HepG2 (cell line): ENCODE measurements around the gene ACAP2. TPM values are rescaled to one million over a fixed set of nuclear protein-coding genes. Genes with fewer than 3 reads are reported as not detected.

ENCODE experiments used
- ATAC-seq: fragments of 200-7000 bp; cut with Tn5 transposase; 3 replicates; pipeline ENCODE4 v1.9.1; 2020; ENCODE audit warnings: mild to moderate bottlenecking, moderate library complexity
- BruUV-seq: library from RNA; stranded (reverse); fragments of 400-500 nt; replicated peaks from 2 replicates; lab custom pipeline; 2021; lab: Mats Ljungman, UMichigan
- CTCF ChIA-PET: fragments of 300-600 bp; formaldehyde crosslinking; extraction: SDS; loops from one replicate; lab custom pipeline; 2021; ENCODE audit warnings: low total read pairs, inconsistent platforms, low intra/inter-chr PET ratio; lab: Yijun Ruan, JAX
- POLR2A ChIA-PET: fragments of 350-600 bp; sonication (Branson Sonifier 250); formaldehyde crosslinking; loops from one replicate; lab custom pipeline; 2020; ENCODE audit warnings: antibody characterized with exemption, inconsistent platforms; lab: Yijun Ruan, JAX
- DNase-seq: peaks from one replicate; pipeline ENCODE4 v3.0.0-alpha.2; 2015; ENCODE audit warnings: low spot score
- FAIRE-seq: peaks from 3 replicates; lab custom pipeline; 2011; peaks lifted over from hg19 to GRCh38; lab: Jason Lieb, UNC
- H2AFZ ChIP-seq: one replicate; pipeline ENCODE4 v1.6.1; 2011; ENCODE audit warnings: low read length, inconsistent platforms
- H3K27ac ChIP-seq: fragments of 300-600 bp; 3 replicates; pipeline ENCODE4 v1.8.0; 2011; ENCODE audit warnings: mixed run types, mild to moderate bottlenecking, mixed read lengths, low read length, inconsistent platforms; ENCODE audit not compliant: insufficient read depth; ENCODE audit errors: extremely low read length
- H3K27me3 ChIP-seq, 2 experiments: fragments of 200-600 bp in 1 of 2; 2 replicates in 1 of 2; 3 replicates in 1 of 2; pipeline versions ENCODE4 v1.6.0 to v1.8.0; 2011; ENCODE audit warnings: low read length in 2 of 2, mild to moderate bottlenecking in 2 of 2, moderate library complexity in 2 of 2, inconsistent platforms in 1 of 2; ENCODE audit not compliant: insufficient read depth in 2 of 2, control insufficient read depth in 1 of 2
- H3K36me3 ChIP-seq, 2 experiments: fragments of 200-600 bp in 1 of 2; replicated peaks in 1 of 2; 2 replicates in 1 of 2; 3 replicates in 1 of 2; pipeline versions ENCODE4 v1.5.1 to v1.8.0; 2011; ENCODE audit warnings: low read length in 2 of 2, inconsistent platforms in 1 of 2; ENCODE audit not compliant: insufficient read depth in 2 of 2, control insufficient read depth in 1 of 2
- H3K4me1 ChIP-seq: 2 replicates; pipeline ENCODE4 v1.5.1; 2012; ENCODE audit warnings: low read length, inconsistent platforms; ENCODE audit not compliant: insufficient read depth
- H3K4me2 ChIP-seq: 2 replicates; pipeline ENCODE4 v1.6.0; 2011; ENCODE audit warnings: low read depth, low read length, inconsistent platforms
- H3K4me3 ChIP-seq, 3 experiments: fragments of 200-600 bp in 1 of 3; sonication (generic), shearing (Covaris generic) in 1 of 3; replicated peaks in 1 of 3; 2 replicates each; pipeline ENCODE4 v1.5.1; 2011 to 2016; ENCODE audit warnings: low read length in 3 of 3, inconsistent platforms in 2 of 3, low read depth in 2 of 3, mild to moderate bottlenecking in 2 of 3, control low read depth in 1 of 3, mixed read lengths in 1 of 3; ENCODE audit not compliant: insufficient read depth in 1 of 3
- H3K79me2 ChIP-seq: one replicate; pipeline ENCODE4 v1.6.1; 2011; ENCODE audit warnings: low read length, inconsistent platforms; ENCODE audit not compliant: insufficient read depth
- H3K9ac ChIP-seq: 2 replicates; pipeline ENCODE4 v1.6.0; 2011; ENCODE audit warnings: mild to moderate bottlenecking, low read depth, low read length, inconsistent platforms; ENCODE audit not compliant: insufficient read depth
- H3K9me3 ChIP-seq: 2 replicates; pipeline ENCODE4 v1.5.1; 2012; ENCODE audit warnings: mild to moderate bottlenecking, low read length
- H4K20me1 ChIP-seq: 2 replicates; pipeline ENCODE4 v1.6.0; 2011; ENCODE audit warnings: inconsistent platforms, mild to moderate bottlenecking, low read length, moderate library complexity; ENCODE audit not compliant: insufficient read depth
- CC2D1A ChIP-seq: sonication (generic); formaldehyde crosslinking; IDR thresholded peaks from 2 replicates; pipeline ENCODE4 v1.8.1; 2023; ENCODE audit warnings: mild to moderate bottlenecking, missing genetic modification reagents
- CENPBD1 ChIP-seq: sonication (generic); formaldehyde crosslinking; IDR thresholded peaks from 2 replicates; pipeline ENCODE4 v1.8.0; 2022; ENCODE audit warnings: missing genetic modification reagents, low read depth, mild to moderate bottlenecking, borderline replicate concordance
- DNMT1 ChIP-seq: sonication (generic); formaldehyde crosslinking; IDR thresholded peaks from 2 replicates; pipeline ENCODE4 v1.5.1; 2020; ENCODE audit warnings: mild to moderate bottlenecking, missing genetic modification reagents
- FOXP4 ChIP-seq: sonication (generic); formaldehyde crosslinking; IDR thresholded peaks from 2 replicates; pipeline ENCODE4 v1.4.0; 2020; ENCODE audit warnings: missing genetic modification reagents
- GATAD1 ChIP-seq: IDR thresholded peaks from 2 replicates; pipeline ENCODE4 v1.6.1; 2016; ENCODE audit warnings: missing genetic modification reagents, missing compliant biosample characterization
- HOXD1 ChIP-seq: sonication (generic); formaldehyde crosslinking; IDR thresholded peaks from 2 replicates; pipeline ENCODE4 v1.5.0; 2020; ENCODE audit warnings: missing genetic modification reagents
- NKX3-1 ChIP-seq: sonication (generic); formaldehyde crosslinking; IDR thresholded peaks from 2 replicates; pipeline ENCODE4 v1.5.0; 2020; ENCODE audit warnings: missing genetic modification reagents
- NONO ChIP-seq, 2 experiments: fragments of 450-650 bp in 1 of 2; sonication (generic) in 1 of 2; formaldehyde crosslinking in 1 of 2; IDR thresholded peaks in 1 of 2; conservative IDR thresholded peaks in 1 of 2; 2 replicates each; pipeline versions ENCODE4 v1.6.1 to v1.8.0; 2017 to 2022; ENCODE audit warnings: mild to moderate bottlenecking in 1 of 2, missing genetic modification reagents in 1 of 2, moderate library complexity in 1 of 2
- PATZ1 ChIP-seq: sonication (generic); formaldehyde crosslinking; IDR thresholded peaks from 2 replicates; pipeline ENCODE4 v1.4.0; 2020; ENCODE audit warnings: missing genetic modification reagents
- ZBTB20 ChIP-seq: sonication (generic); formaldehyde crosslinking; IDR thresholded peaks from 2 replicates; pipeline ENCODE4 v1.8.1; 2023; ENCODE audit warnings: missing genetic modification reagents, low read depth, mild to moderate bottlenecking, borderline replicate concordance
- ZNF546 ChIP-seq: sonication (generic); formaldehyde crosslinking; conservative IDR thresholded peaks from 2 replicates; pipeline ENCODE4 v1.8.1; 2023; ENCODE audit warnings: mild to moderate bottlenecking, missing genetic modification reagents
- ZNF558 ChIP-seq: sonication (generic); formaldehyde crosslinking; IDR thresholded peaks from 2 replicates; pipeline ENCODE4 v1.9.0; 2022; ENCODE audit warnings: mild to moderate bottlenecking, missing genetic modification reagents, borderline replicate concordance
- ZNF737 ChIP-seq: sonication (generic); formaldehyde crosslinking; IDR thresholded peaks from 2 replicates; pipeline ENCODE4 v1.5.0; 2020; ENCODE audit warnings: missing genetic modification reagents, mild to moderate bottlenecking, borderline replicate concordance
- ZSCAN21 ChIP-seq: sonication (generic); formaldehyde crosslinking; IDR thresholded peaks from 2 replicates; pipeline ENCODE4 v1.8.0; 2022; ENCODE audit warnings: mild to moderate bottlenecking, missing genetic modification reagents, moderate library complexity, borderline replicate concordance
- WGBS: methylation state at CpG from one replicate; pipeline ENCODE4 v1.1.6; 2017; ENCODE audit warnings: low lambda C conversion rate; 5-methylcytosine and 5-hydroxymethylcytosine counted together
- in situ Hi-C: cut with HindIII; loops from 2 replicates; pipeline ENCODE4 v1.10.0; 2017; ENCODE audit warnings: low pct_unique_long_range_greater_than_20kb; ENCODE audit not compliant: extremely low pct_ligation_motif_present
- intact Hi-C: fragments of 100-400 bp; cut with micrococcal nuclease; formaldehyde crosslinking; loops from one replicate; pipeline ENCODE4 v1.10.0; 2022; ENCODE audit not compliant: unreplicated experiment
- polyA plus RNA-seq, 8 experiments: library from polyadenylated mRNA; depleted of rRNA in 3 of 8; stranded (reverse) in 7 of 8; unstranded in 1 of 8; fragments of >200 nt; fragmentation: Illumina TruSeq in 4 of 8; extraction: Trizol in 4 of 8; gene quantifications; 2 replicates each; pipeline versions ENCODE4 v1.2.1 to v1.2.3, GENCODE V29; 2011 to 2016; ENCODE audit warnings: low read depth in 4 of 8, missing spikeins in 1 of 8, mixed read lengths in 1 of 8; ENCODE audit not compliant: insufficient read depth in 1 of 8
- total RNA-seq, 5 experiments: library from RNA; depleted of rRNA; stranded (reverse); fragments of >200 nt; fragmentation: Illumina TruSeq; extraction: Trizol; gene quantifications; 2 replicates each; pipeline ENCODE4 v1.2.3, GENCODE V29; 2016; ENCODE audit warnings: low read depth in 1 of 5
- TF ChIP-seq, protein P1 (sequence below): sonication (generic); formaldehyde crosslinking; IDR thresholded peaks from 2 replicates; pipeline ENCODE4 v1.8.1; 2023; ENCODE audit warnings: mild to moderate bottlenecking, missing genetic modification reagents, borderline replicate concordance

Gene ACAP2
- total and polyA plus RNA-seq, 2 of the 13 experiments (the other 11 are each of a cell fraction or from before 2014, with no cell fraction given), result 7.3 to 23.9 TPM

GRCh38 chr3:195421400-195421799, 21.4 kb downstream of the ACAP2 start:
- H3K36me3 ChIP-seq, result no peaks in the 10 kb centered on the region
- FAIRE-seq (no peak), ATAC-seq (no peak), DNase-seq (no peak)
- H4K20me1 ChIP-seq, result no peaks in the 10 kb centered on the region
- no peak for TF ChIP-seq ZNF558 (CRISPR knock-in tag)
- no peak for TF ChIP-seq NONO (IDR thresholded peaks at IDR 0.05)
- no peak for TF ChIP-seq NONO (CRISPR knock-in tag; conservative IDR thresholded peaks at IDR 0.05)
- TF ChIP-seq FOXP4 (CRISPR knock-in tag), result no peak
- no peak for TF ChIP-seq NKX3-1 (CRISPR knock-in tag)
- WGBS, result 97% methylated on average over 4 of the region's 4 CpGs
- H3K79me2 ChIP-seq, result peaks cover 28% of the 10 kb centered on the region
- CTCF ChIA-PET, result no interaction called here
- H3K27ac ChIP-seq, result no peak overlapping the region
- no peak overlapping the region for H2AFZ ChIP-seq
- no peaks in the 10 kb centered on the region for H3K4me1 ChIP-seq
- H3K4me2 ChIP-seq, result no peak overlapping the region
- in situ Hi-C loops, result no loop called here
- BruUV-seq, result no TSS peak
- intact Hi-C loops, result no loop called here
- H3K27me3 ChIP-seq, result no peaks in the 10 kb centered on the region; a peak in 1 of 5 replicates
- H3K9me3 ChIP-seq, result no peaks in the 10 kb centered on the region
- H3K4me3 ChIP-seq, result no peak overlapping the region
- H3K9ac ChIP-seq, result no peak overlapping the region
- POLR2A ChIA-PET, result no interaction called here

- Histone ChIP-seq H3K36me3 (no peaks in the 10 kb centered on the region), H3K79me2 (peaks cover 3% of the 10 kb centered on the region), H3K27ac (no peak overlapping the region), H3K9me3 (no peaks in the 10 kb centered on the region), H3K4me3 (no peak overlapping the region), H2AFZ (no peak overlapping the region), H3K9ac (no peak overlapping the region), H3K27me3 (no peaks in the 10 kb centered on the region; a peak in 1 of 5 replicates), H3K4me2 (no peak overlapping the region), H3K4me1 (no peaks in the 10 kb centered on the region), H4K20me1 (no peaks in the 10 kb centered on the region)
- intact Hi-C loops (no loop called here), in situ Hi-C loops (no loop called here)
- DNase-seq (no peak), FAIRE-seq (no peak), ATAC-seq (no peak)
- CTCF ChIA-PET, result no interaction called here
- BruUV-seq, result no TSS peak
- POLR2A ChIA-PET, result no interaction called here
- 97% methylated on average over 4 of the region's 4 CpGs for WGBS
- TF ChIP-seq ZNF546 (CRISPR knock-in tag) (no peak), PATZ1 (CRISPR knock-in tag) (no peak), ZSCAN21 (CRISPR knock-in tag) (no peak), ZNF737 (CRISPR knock-in tag) (no peak), ZBTB20 (CRISPR knock-in tag) (no peak), DNMT1 (CRISPR knock-in tag) (no peak), CC2D1A (CRISPR knock-in tag) (no peak), CENPBD1 (CRISPR knock-in tag) (no peak), GATAD1 (CRISPR knock-in tag) (no peak), HOXD1 (CRISPR knock-in tag) (no peak)
- TF ChIP-seq, protein P1, sequence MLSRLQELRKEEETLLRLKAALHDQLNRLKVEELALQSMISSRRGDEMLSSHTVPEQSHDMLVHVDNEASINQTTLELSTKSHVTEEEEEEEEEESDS (CRISPR knock-in tag), result no peak
Observed at GRCh38 chr3:195416795-195417194, 26.0 kb downstream of the ACAP2 start.
